Nephron (organoid): Measurements from ENCODE around the gene TMEM100.

Source experiments
- H3K27ac Mint-ChIP-seq, 3 experiments: 2 replicates each; pipeline ENCODE4 v1.8.0; 2020; ENCODE audit warnings: mixed read lengths in 3 of 3, mild to moderate bottlenecking in 2 of 3, moderate library complexity in 1 of 3
- H3K27me3 Mint-ChIP-seq: 2 replicates; pipeline ENCODE4 v1.8.0; 2021; ENCODE audit warnings: low read depth, mild to moderate bottlenecking, moderate library complexity, mixed read lengths
- H3K36me3 Mint-ChIP-seq: 2 replicates; pipeline ENCODE4 v1.8.0; 2020; ENCODE audit warnings: low read depth, mixed read lengths
- H3K4me1 Mint-ChIP-seq: 2 replicates; pipeline ENCODE4 v1.8.0; 2020; ENCODE audit warnings: mixed read lengths
- H3K4me3 Mint-ChIP-seq, 3 experiments: 2 replicates each; pipeline ENCODE4 v1.8.0; 2020; ENCODE audit warnings: mild to moderate bottlenecking in 3 of 3, mixed read lengths in 3 of 3, moderate library complexity in 2 of 3
- H3K9me3 Mint-ChIP-seq: 2 replicates; pipeline ENCODE4 v1.8.0; 2020; ENCODE audit warnings: mixed read lengths
- TF ChIP-seq, protein P1 (sequence below), 3 experiments: fragments of 200-600 bp; sonication (generic); IDR thresholded peaks; one replicate each; pipeline ENCODE4 v1.5.0; 2021; ENCODE audit warnings: antibody characterized with exemption in 3 of 3; ENCODE audit not compliant: unreplicated experiment in 3 of 3

The TMEM100 gene

DNA sequence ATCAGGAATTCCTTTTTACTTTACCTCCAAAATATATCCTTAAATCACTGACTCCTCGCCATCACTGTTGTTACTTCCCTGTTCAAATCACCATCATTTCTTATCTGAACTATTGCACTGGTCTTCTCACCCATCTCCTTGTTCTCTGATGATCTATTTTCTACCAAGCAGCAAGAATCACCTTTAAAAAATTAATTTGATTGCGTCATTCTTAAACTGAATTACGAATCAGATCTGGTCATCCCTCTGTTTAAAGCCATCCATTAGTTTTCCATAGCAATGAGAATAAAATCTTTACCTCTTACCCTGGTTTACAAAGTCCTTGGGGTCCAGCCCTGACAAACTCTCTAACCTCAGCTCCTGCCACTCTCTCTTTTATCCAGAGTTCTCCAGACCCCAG is 42.8 kb upstream of the TMEM100 start:
- no peak overlapping the region for H3K4me3 Mint-ChIP-seq
- no peaks in the 10 kb centered on the region for H3K27me3 Mint-ChIP-seq
- no peak overlapping the region for H3K27ac Mint-ChIP-seq
- H3K9me3 Mint-ChIP-seq = no peaks in the 10 kb centered on the region
- H3K4me1 Mint-ChIP-seq = peaks cover 17% of the 10 kb centered on the region
- TF ChIP-seq, protein P1, sequence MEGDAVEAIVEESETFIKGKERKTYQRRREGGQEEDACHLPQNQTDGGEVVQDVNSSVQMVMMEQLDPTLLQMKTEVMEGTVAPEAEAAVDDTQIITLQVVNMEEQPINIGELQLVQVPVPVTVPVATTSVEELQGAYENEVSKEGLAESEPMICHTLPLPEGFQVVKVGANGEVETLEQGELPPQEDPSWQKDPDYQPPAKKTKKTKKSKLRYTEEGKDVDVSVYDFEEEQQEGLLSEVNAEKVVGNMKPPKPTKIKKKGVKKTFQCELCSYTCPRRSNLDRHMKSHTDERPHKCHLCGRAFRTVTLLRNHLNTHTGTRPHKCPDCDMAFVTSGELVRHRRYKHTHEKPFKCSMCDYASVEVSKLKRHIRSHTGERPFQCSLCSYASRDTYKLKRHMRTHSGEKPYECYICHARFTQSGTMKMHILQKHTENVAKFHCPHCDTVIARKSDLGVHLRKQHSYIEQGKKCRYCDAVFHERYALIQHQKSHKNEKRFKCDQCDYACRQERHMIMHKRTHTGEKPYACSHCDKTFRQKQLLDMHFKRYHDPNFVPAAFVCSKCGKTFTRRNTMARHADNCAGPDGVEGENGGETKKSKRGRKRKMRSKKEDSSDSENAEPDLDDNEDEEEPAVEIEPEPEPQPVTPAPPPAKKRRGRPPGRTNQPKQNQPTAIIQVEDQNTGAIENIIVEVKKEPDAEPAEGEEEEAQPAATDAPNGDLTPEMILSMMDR (IDR thresholded peaks at IDR 0.05; ENCODE audit: unreplicated experiment in 3 of 3) = no peak
- peaks cover 48% of the 10 kb centered on the region for H3K36me3 Mint-ChIP-seq

DNA sequence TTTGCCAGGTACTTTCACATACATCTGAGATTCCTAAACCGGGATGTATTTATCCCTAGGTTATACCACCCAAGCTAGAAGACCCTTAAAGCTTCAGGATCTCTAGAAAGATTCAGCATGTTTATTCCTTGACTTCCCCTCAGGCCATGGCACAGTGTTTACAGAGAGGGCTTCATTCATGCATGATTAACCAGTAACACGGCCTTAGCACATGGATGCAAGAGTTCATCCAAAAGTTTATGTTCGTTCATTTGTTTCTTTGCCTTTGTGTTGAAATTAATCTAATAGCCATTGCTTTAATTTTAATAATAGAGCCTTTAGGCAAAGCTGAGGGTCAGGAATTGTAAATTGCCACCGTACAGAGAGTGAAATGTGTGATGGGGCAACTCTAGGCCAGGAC is 41.9 kb upstream of the TMEM100 start:
- H3K9me3 Mint-ChIP-seq = no peaks in the 10 kb centered on the region
- H3K27ac Mint-ChIP-seq = no peak overlapping the region
- H3K27me3 Mint-ChIP-seq = no peaks in the 10 kb centered on the region
- peaks cover 11% of the 10 kb centered on the region for H3K4me1 Mint-ChIP-seq
- TF ChIP-seq, protein P1 (IDR thresholded peaks at IDR 0.05; ENCODE audit: unreplicated experiment in 3 of 3) = no peak
- H3K4me3 Mint-ChIP-seq = no peak overlapping the region
- H3K36me3 Mint-ChIP-seq = peaks cover 40% of the 10 kb centered on the region

DNA sequence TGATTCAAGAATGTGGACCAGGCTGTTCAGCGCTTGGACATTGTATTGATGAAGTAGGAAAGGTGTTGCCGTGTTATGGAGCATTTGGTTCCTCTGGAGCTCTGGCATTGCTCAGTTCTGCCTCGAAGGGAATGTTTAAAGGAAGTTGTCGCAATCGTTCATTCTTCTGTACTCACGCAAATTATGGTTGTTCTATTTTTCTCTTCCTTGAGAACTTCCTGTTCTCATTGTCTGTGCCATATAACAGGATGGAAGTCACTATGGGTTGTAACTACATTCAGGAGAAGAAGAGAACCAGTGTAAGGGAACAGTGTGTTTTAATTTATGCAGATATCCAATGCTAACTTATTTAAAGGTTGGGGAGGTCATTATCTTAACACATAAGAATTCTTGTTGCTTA is 41.2 kb upstream of the TMEM100 start:
- Mint-ChIP-seq H3K4me1 (peaks cover 10% of the 10 kb centered on the region), H3K9me3 (no peaks in the 10 kb centered on the region), H3K36me3 (peaks cover 34% of the 10 kb centered on the region), H3K4me3 (no peak overlapping the region), H3K27ac (no peak overlapping the region), H3K27me3 (no peaks in the 10 kb centered on the region)
- TF ChIP-seq, protein P1 (IDR thresholded peaks at IDR 0.05; ENCODE audit: unreplicated experiment in 3 of 3) = no peak

DNA sequence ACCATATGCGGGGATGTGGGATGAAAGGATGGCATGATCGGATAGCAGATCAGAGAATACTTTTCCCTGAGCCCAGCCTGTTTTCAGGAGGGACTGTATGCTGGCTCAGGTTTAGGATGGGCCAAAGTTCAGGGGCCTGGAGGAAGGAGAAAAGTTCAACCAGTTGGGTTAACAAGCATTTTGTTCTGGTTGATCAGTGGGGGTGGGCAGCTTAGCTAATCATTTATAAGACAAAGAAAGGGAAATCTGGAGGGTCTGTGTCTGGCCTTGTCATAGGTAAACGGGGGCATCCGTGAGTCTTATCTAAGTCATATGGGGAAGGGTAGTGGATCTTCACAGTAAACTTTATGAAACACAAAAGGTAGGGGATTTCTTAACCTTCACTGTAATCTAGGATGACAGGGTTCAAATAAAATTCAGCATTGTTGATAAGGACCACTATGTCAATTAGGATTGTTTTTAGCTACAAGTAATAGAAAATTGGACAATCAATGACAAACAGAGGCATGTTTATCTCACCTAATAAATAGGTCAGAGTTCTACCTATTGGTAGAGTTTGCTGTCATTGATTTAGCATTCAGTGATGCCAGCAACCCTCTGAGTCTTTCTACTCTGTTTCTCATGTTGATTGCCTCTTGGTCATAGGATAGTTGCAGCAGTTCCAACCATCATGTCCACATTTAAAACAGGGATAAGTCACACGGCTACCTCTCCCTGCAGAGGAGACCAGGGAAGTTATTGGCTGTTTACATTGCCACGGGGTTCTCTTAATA is 39.6 kb upstream of the TMEM100 start:
- Mint-ChIP-seq H3K4me1 (peaks cover 8% of the 10 kb centered on the region), H3K36me3 (peaks cover 23% of the 10 kb centered on the region), H3K27ac (peak overlapping the region in 2 of 3 experiments; percentile 1 to 68), H3K27me3 (no peaks in the 10 kb centered on the region), H3K4me3 (no peak overlapping the region), H3K9me3 (no peaks in the 10 kb centered on the region)
- TF ChIP-seq, protein P1 (IDR thresholded peaks at IDR 0.05; ENCODE audit: unreplicated experiment in 3 of 3) = no peak

DNA sequence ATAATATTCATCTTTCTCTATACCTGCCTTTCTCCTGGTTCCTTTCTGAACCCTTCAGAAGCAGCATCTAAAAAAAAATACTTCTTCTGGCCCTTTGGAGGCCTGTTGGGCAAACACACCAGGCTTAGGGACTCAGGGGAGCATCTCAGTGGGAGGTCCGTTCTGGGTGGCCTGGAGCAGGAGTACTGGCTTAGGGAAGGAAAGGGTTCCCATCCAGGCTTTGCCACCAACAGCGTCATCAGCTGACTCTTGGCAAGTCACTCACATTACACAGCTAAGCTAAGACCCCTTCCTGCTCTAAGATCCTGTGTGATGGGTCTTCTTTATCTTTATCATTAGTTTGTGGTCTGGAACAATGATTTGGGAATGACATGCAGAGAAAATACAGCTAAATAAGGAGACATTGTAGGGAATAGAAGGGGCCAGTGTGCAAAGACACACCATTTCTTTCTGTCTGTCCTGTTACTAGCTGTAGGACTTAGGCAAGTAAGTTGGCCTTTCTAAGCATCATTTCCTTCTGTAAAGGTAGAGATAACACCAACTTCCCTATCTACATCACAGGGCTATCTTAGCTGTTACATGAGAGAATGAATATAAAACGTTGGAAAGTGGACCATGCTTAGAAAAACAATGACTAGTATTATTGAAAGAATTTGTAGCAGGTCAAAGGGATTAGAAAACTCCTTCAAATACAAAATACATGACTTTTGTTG is 38.1 kb upstream of the TMEM100 start:
- peak overlapping the region in 2 of 3 experiments; percentile 12 to 36 for H3K27ac Mint-ChIP-seq
- no peaks in the 10 kb centered on the region for H3K27me3 Mint-ChIP-seq
- peaks cover 18% of the 10 kb centered on the region for H3K36me3 Mint-ChIP-seq
- H3K9me3 Mint-ChIP-seq = no peaks in the 10 kb centered on the region
- no peak overlapping the region for H3K4me3 Mint-ChIP-seq
- TF ChIP-seq, protein P1 (IDR thresholded peaks at IDR 0.05; ENCODE audit: unreplicated experiment in 3 of 3) = no peak
- H3K4me1 Mint-ChIP-seq = peaks cover 8% of the 10 kb centered on the region
